ENCODE results near the gene NPHP3.

Gene NPHP3

DNA sequence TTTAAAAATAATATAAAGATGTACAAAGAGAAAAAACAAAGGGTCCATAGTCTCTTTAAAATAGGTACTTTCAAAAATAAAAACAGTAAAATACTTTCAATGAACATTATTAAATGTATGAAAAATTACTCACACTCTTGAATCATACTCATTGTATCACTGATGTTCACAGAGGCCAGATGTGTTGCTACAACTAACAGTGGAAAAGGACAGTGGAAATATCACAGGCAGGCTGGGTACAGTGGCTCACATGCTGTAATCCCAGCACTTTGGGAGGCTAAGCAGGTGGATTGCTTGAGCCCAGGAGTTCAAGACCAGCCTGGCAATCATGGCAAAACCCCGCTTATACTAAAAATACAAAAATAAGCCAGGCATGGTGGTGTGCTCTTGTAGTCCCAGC, 26.8 kb downstream of the NPHP3 start:
- TF ChIP-seq, protein P1, sequence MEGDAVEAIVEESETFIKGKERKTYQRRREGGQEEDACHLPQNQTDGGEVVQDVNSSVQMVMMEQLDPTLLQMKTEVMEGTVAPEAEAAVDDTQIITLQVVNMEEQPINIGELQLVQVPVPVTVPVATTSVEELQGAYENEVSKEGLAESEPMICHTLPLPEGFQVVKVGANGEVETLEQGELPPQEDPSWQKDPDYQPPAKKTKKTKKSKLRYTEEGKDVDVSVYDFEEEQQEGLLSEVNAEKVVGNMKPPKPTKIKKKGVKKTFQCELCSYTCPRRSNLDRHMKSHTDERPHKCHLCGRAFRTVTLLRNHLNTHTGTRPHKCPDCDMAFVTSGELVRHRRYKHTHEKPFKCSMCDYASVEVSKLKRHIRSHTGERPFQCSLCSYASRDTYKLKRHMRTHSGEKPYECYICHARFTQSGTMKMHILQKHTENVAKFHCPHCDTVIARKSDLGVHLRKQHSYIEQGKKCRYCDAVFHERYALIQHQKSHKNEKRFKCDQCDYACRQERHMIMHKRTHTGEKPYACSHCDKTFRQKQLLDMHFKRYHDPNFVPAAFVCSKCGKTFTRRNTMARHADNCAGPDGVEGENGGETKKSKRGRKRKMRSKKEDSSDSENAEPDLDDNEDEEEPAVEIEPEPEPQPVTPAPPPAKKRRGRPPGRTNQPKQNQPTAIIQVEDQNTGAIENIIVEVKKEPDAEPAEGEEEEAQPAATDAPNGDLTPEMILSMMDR (IDR thresholded peaks at IDR 0.05; ENCODE audit: control insufficient read depth, insufficient read depth, low read depth, low read length, missing control alignments): no peak
- H3K4me3 ChIP-seq (ENCODE audit: control insufficient read depth, low read depth, low read length): no peak overlapping the region
- no peak for DNase-seq (ENCODE audit: low read depth)

DNA sequence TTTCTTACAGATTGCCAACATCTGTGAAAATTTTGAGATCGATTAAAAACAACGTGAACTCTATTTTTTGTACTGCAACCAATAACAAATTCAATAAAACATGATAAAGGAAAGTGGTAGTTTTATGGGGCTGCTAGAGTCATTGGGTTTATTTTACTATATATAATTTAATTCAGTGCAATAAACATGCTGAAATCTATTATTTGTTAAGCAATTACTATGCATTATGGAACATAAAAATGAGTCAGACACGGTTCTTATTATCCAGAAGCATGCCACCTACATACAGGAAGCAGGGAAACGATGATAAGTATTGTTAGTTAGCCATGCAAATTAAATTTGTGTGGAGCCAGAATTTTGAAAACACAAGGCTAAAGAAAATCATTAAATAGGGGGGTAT, 27.2 kb downstream of the NPHP3 start:
- H3K4me3 ChIP-seq (ENCODE audit: control insufficient read depth, low read depth, low read length): no peak overlapping the region
- no peak for DNase-seq (ENCODE audit: low read depth)
- TF ChIP-seq, protein P1 (IDR thresholded peaks at IDR 0.05; ENCODE audit: control insufficient read depth, insufficient read depth, low read depth, low read length, missing control alignments): no peak

- no peak for DNase-seq (ENCODE audit: low read depth)
Observed at GRCh38 chr3:132690040-132690439, 32.2 kb downstream of the NPHP3 start.

DNA sequence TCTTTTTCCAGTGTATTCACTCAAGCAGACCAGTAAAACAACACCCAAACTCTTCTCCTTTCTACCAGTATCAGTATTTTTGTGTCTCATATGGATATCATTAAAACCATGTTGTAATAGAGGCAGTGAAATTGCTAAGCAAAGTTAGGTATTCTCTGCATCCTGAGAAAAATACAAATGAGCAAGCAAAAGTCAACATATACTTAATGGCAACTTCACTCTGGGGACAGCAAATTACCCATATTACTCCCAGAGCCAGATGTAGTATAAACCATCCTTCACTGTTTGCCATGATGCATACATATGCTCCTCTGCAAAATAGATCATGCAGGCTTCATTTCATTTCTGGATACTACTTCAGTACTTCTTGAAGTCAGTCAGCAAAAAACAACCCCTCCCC, 40.0 kb downstream of the NPHP3 start:
- TF ChIP-seq, protein P1 (IDR thresholded peaks at IDR 0.05; ENCODE audit: control insufficient read depth, insufficient read depth, low read depth, low read length, missing control alignments): no peak
- no peak for DNase-seq (ENCODE audit: low read depth)
- H3K4me3 ChIP-seq (ENCODE audit: control insufficient read depth, low read depth, low read length): no peak overlapping the region

More at GRCh38 chr3:132690040-132690439, 32.2 kb downstream of the NPHP3 start:
- TF ChIP-seq, protein P1 (IDR thresholded peaks at IDR 0.05; ENCODE audit: control insufficient read depth, insufficient read depth, low read depth, low read length, missing control alignments): no peak
- no peak overlapping the region for H3K4me3 ChIP-seq (ENCODE audit: control insufficient read depth, low read depth, low read length)

DNA sequence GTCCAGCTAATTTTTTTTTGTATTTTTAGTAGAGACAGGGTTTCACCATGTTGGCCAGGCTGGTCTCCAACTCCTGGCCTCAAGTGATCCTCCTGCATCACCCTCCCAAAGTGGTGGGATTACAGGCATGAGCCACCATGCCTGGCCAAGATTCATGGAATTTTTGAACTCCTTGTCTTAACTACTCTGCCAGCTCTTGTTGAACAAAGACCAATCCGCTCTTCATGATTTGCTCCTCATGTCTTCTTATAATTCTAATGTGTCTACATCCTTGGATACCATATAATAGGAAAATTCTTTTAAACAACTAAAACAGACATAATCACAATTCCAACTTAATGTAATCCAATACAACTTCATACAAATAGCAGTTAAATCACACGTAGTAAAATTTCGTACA, 40.8 kb downstream of the NPHP3 start:
- no peak overlapping the region for H3K4me3 ChIP-seq (ENCODE audit: control insufficient read depth, low read depth, low read length)
- TF ChIP-seq, protein P1 (IDR thresholded peaks at IDR 0.05; ENCODE audit: control insufficient read depth, insufficient read depth, low read depth, low read length, missing control alignments): no peak
- DNase-seq (ENCODE audit: low read depth): no peak

GRCh38 chr3:132679911-132680310, 42.3 kb downstream of the NPHP3 start:
- TF ChIP-seq, protein P1 (IDR thresholded peaks at IDR 0.05; ENCODE audit: control insufficient read depth, insufficient read depth, low read depth, low read length, missing control alignments): no peak
- H3K4me3 ChIP-seq (ENCODE audit: control insufficient read depth, low read depth, low read length): no peak overlapping the region
- DNase-seq (ENCODE audit: low read depth): no peak

DNA sequence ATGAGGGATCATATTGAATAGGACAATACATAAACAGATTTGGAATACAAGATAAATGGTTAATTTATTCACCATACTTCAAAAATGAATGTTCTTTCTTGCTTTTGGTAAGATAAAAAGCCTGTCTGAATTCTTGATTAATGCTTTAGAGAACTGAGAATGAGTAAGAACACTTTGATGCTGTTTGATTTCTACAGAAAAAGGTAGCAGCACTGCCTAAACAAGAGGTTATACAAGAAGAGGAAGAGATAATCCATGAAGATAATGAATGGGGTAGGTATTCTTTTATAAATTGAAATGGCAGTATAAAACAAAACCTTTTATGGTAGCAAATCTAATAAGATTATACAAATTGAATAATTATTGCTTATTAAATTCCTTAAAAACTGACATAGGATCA, 46.8 kb downstream of the NPHP3 start:
- TF ChIP-seq, protein P1 (IDR thresholded peaks at IDR 0.05; ENCODE audit: control insufficient read depth, insufficient read depth, low read depth, low read length, missing control alignments): no peak
- no peak for DNase-seq (ENCODE audit: low read depth)

More for the DNA sequence above, 46.8 kb downstream of the NPHP3 start:
- no peak overlapping the region for H3K4me3 ChIP-seq (ENCODE audit: control insufficient read depth, low read depth, low read length)

Data from AG09309 (cell line).